ENCODE data around the gene PPIE. TPM values are rescaled to one million over a fixed set of nuclear protein-coding genes. Genes with fewer than 3 reads are reported as not detected.

Gene PPIE
- total and polyA plus RNA-seq, 9 donors: 30.9 to 103 (median 46.9) TPM

- Histone ChIP-seq H3K4me3 (no peak overlapping the region), H3K9me3 (no peaks in the 10 kb centered on the region), H3K36me3 (no peaks in the 10 kb centered on the region), H3K27ac (peak overlapping the region; percentile 23 to 60), H3K4me1 (ENCODE audit: insufficient read depth) (peaks cover 5% of the 10 kb centered on the region), H3K27me3 (no peaks in the 10 kb centered on the region)
- intact Hi-C loops (cut with DNase I): no loop called here
- 1 to 6% (median 2%) methylated on average over 12 of the region's 12 CpGs for WGBS, 3 donors
- TF ChIP-seq EP300 (IDR thresholded peaks at IDR 0.05): no peak
- no peak for TF ChIP-seq CTCF (IDR thresholded peaks at IDR 0.05)
- no peak for TF ChIP-seq POLR2A (IDR thresholded peaks at IDR 0.05)
- peak; percentile 79 to 93 (median 86) for DNase-seq
Observed at GRCh38 chr1:39701049-39701439, 37.6 kb upstream of the PPIE start.

- no peaks in the 10 kb centered on the region for H3K36me3 ChIP-seq
- H3K27ac ChIP-seq: no peak overlapping the region
- TF ChIP-seq CTCF (IDR thresholded peaks at IDR 0.05) (no peak), POLR2A (IDR thresholded peaks at IDR 0.05) (no peak), EP300 (IDR thresholded peaks at IDR 0.05) (no peak)
- H3K27me3 ChIP-seq: no peaks in the 10 kb centered on the region
- 94 to 100% (median 94%) methylated on average over 1 of the region's 1 CpG for WGBS, 3 donors
- H3K4me3 ChIP-seq: no peak overlapping the region
- H3K9me3 ChIP-seq: no peaks in the 10 kb centered on the region
- DNase-seq: no peak
- H3K4me1 ChIP-seq (ENCODE audit: insufficient read depth): peaks cover 5% of the 10 kb centered on the region
- intact Hi-C loops (cut with DNase I): no loop called here
Observed at GRCh38 chr1:39704757-39705156, 33.9 kb upstream of the PPIE start.

- no peaks in the 10 kb centered on the region for H3K36me3 ChIP-seq
- H3K9me3 ChIP-seq: no peaks in the 10 kb centered on the region
- intact Hi-C loops (cut with DNase I): no loop called here
- TF ChIP-seq POLR2A (IDR thresholded peaks at IDR 0.05): no peak
- TF ChIP-seq EP300 (IDR thresholded peaks at IDR 0.05): no peak
- TF ChIP-seq CTCF (IDR thresholded peaks at IDR 0.05): no peak
- WGBS, 3 donors: 83 to 89% (median 86%) methylated on average over 4 of the region's 4 CpGs
- no peak for DNase-seq
- no peak overlapping the region for H3K4me3 ChIP-seq
- H3K4me1 ChIP-seq (ENCODE audit: insufficient read depth): no peaks in the 10 kb centered on the region
- H3K27me3 ChIP-seq: no peaks in the 10 kb centered on the region
- no peak overlapping the region for H3K27ac ChIP-seq
Observed at GRCh38 chr1:39707506-39707905, 31.2 kb upstream of the PPIE start.

GRCh38 chr1:39711104-39711965, 27.3 kb upstream of the PPIE start:
- Histone ChIP-seq H3K4me3 (no peak overlapping the region), H3K4me1 (ENCODE audit: insufficient read depth) (no peaks in the 10 kb centered on the region), H3K27ac (no peak overlapping the region), H3K36me3 (no peaks in the 10 kb centered on the region), H3K9me3 (no peaks in the 10 kb centered on the region), H3K27me3 (no peaks in the 10 kb centered on the region)
- intact Hi-C loops (cut with DNase I): loop anchor here in 2 of 4 donors (10.0 kb wide), 2 partner anchors 47 to 107 kb away; no protein-coding TSS in a partner anchor
- 74 to 81% (median 76%) methylated on average over 12 of the region's 12 CpGs for WGBS, 3 donors
- DNase-seq: no peak
- no peak for TF ChIP-seq EP300 (IDR thresholded peaks at IDR 0.05)
- no peak for TF ChIP-seq POLR2A (IDR thresholded peaks at IDR 0.05)
- TF ChIP-seq CTCF (IDR thresholded peaks at IDR 0.05): no peak
